Mucosa of descending colon (tissue), 3 donors: ENCODE data around the gene PTPRJ. TPM values are rescaled to one million over a fixed set of nuclear protein-coding genes. Genes with fewer than 3 reads are reported as not detected.
A peak's percentile ranks its signal among the peaks of the same experiment; 100 is the strongest.

ENCODE experiments used
- ATAC-seq: fragments of 200-7000 bp; cut with Tn5 transposase; one replicate; pipeline ENCODE4 v1.9.1; 2020; ENCODE audit warnings: mild to moderate bottlenecking, moderate library complexity
- DNase-seq, 3 donors: peaks; one replicate each; pipeline ENCODE4 v3.0.0-alpha.2; 2020
- H3K36me3 ChIP-seq: fragments of 200-600 bp; one replicate; pipeline ENCODE4 v1.8.0; 2021; ENCODE audit warnings: low read depth, mild to moderate bottlenecking
- H3K4me1 ChIP-seq: fragments of 200-600 bp; one replicate; pipeline ENCODE4 v1.8.0; 2021; ENCODE audit warnings: low read depth, mild to moderate bottlenecking
- H3K4me3 ChIP-seq: fragments of 200-600 bp; one replicate; pipeline ENCODE4 v1.8.0; 2021; ENCODE audit warnings: mild to moderate bottlenecking
- H3K9me3 ChIP-seq: fragments of 200-600 bp; one replicate; pipeline ENCODE4 v1.8.0; 2021; ENCODE audit warnings: mild to moderate bottlenecking
- intact Hi-C, 2 donors: fragments of 100-400 bp; cut with DNase I in 1 of 2; cut with micrococcal nuclease in 1 of 2; formaldehyde crosslinking; loops; one replicate each; pipeline versions ENCODE4 v1.11.0 to v1.11.1; 2022; cut with DNase I, micrococcal nuclease
- total RNA-seq, 3 donors: library from RNA; stranded (reverse); fragmentation: NEBNext Ultra II Directional in 2 of 3; extraction: Animal tissue kit (Norgen Biotek cat#: 25700) in 2 of 3; gene quantifications; one replicate each; pipeline versions ENCODE4 v1.2.1 to v1.2.4, GENCODE V29; 2021 to 2023
- TF ChIP-seq, protein P1 (sequence below): fragments of 200-600 bp; IDR thresholded peaks from one replicate; pipeline ENCODE4 v1.8.0; 2022; ENCODE audit warnings: antibody characterized with exemption, mild to moderate bottlenecking
- donor health status: DM: no; HTN: no; CAD: no; lungs with moderate emphysema.
- donor health status: DM: no; HTN: no; CAD: no.
- donor health status: DM: no; HTN: yes; CAD: no.

The PTPRJ gene
- total RNA-seq, 3 donors from 2014 or later, result 27.8 to 54.6 (median 44.0) TPM

DNA sequence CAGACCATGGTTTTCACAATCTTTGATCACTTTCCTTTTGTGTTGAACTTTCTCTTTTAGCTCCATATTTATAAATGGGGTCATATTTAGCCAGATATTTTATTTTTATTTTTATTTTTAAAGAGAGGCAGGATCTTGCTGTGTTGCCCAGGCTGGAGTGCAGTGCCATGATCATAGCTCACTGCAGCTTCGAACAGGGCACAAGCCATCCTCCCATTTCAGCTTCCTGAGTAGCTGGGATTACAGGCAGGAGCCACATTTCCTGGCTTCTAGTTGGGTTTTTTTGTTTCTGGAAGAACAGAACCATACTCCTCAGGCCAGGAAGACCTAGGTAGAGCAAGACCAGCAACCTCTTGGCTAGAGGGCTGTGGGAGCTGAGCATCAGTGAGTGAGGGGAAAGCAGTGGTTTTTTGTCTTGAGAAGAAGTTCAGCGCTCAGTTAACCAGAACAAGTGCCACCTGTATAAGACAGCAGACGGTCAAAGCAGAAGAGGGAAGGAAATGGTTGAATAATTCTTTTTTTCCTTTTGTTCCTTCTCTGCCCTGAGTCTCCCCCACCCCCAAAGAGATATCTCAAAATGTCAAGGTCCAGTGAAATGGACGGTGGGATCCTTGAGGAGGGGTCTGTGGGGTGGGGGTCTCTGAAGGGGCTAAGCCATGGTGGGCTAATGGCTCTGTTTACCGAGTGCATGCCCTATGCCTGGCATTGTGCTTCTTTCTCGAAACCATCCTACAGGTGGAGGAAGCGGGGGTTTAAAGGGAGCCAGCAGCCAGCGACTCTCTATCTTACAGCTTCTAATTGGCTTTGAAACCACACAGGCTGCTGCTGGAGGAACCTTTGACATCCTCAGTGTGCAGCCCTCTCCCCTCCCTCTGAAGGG lies 63.0 kb downstream of the PTPRJ start:
- intact Hi-C loops, result no loop called here
- no peaks in the 10 kb centered on the region for H3K9me3 ChIP-seq
- ATAC-seq (peak; percentile 41), DNase-seq (no peak)
- no peaks in the 10 kb centered on the region for H3K36me3 ChIP-seq
- no peaks in the 10 kb centered on the region for H3K4me1 ChIP-seq
- no peak overlapping the region for H3K4me3 ChIP-seq
- TF ChIP-seq, protein P1, sequence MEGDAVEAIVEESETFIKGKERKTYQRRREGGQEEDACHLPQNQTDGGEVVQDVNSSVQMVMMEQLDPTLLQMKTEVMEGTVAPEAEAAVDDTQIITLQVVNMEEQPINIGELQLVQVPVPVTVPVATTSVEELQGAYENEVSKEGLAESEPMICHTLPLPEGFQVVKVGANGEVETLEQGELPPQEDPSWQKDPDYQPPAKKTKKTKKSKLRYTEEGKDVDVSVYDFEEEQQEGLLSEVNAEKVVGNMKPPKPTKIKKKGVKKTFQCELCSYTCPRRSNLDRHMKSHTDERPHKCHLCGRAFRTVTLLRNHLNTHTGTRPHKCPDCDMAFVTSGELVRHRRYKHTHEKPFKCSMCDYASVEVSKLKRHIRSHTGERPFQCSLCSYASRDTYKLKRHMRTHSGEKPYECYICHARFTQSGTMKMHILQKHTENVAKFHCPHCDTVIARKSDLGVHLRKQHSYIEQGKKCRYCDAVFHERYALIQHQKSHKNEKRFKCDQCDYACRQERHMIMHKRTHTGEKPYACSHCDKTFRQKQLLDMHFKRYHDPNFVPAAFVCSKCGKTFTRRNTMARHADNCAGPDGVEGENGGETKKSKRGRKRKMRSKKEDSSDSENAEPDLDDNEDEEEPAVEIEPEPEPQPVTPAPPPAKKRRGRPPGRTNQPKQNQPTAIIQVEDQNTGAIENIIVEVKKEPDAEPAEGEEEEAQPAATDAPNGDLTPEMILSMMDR, result no peak

DNA sequence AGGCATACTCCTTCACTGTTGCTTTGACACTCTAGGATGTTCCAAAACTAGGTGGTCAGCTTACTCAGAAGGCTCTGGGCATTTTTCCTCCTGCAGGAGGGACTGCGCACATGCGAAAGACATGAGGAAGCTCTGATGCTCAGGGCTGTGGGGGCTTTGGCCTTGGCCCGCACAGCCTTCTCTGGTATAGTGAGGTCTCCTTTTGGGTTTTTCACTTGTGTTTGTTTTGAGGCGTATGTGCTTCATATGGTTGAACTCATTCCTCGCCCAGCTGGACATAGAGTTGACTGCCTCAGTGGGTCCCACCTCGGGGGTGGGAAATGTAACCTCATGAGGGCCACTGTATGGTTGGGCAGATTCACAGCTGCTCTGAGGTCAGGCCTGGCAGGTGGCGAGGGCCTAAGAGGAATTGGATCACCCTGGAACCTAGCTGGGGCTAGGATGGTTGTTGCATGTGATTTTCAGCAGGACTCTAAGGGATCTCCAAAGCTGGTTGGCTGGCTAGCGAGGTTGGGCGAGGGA lies 63.7 kb downstream of the PTPRJ start:
- ATAC-seq, result peak; percentile 9
- no peaks in the 10 kb centered on the region for H3K9me3 ChIP-seq
- DNase-seq, result no peak
- no peaks in the 10 kb centered on the region for H3K36me3 ChIP-seq
- no peaks in the 10 kb centered on the region for H3K4me1 ChIP-seq
- no peak overlapping the region for H3K4me3 ChIP-seq
- intact Hi-C loops, result no loop called here
- TF ChIP-seq, protein P1, result no peak

DNA sequence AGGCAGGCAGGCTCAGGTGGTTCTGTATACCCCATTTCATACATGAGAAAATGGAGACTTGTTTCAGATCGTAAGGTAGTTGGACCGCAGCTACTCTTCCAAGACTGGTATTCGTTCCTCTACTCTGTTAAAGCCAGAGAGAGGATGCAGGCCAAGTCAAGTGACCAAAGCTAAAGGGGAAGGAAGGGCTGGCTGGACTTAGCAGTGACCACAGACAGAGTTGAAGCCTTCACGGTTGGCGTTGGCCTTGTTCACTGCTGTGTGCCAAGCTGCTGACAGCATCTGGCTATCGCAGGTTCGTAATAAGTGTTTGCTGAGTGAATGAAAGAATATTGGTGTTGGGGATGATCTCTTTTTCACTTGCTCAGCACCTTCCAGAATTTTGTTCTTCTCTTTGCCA lies 64.2 kb downstream of the PTPRJ start:
- ATAC-seq, result peak; percentile 55
- Histone ChIP-seq H3K9me3 (no peaks in the 10 kb centered on the region), H3K36me3 (no peaks in the 10 kb centered on the region), H3K4me1 (no peaks in the 10 kb centered on the region), H3K4me3 (no peak overlapping the region)
- TF ChIP-seq, protein P1, result no peak
- intact Hi-C loops, result no loop called here
- DNase-seq, result no peak

DNA sequence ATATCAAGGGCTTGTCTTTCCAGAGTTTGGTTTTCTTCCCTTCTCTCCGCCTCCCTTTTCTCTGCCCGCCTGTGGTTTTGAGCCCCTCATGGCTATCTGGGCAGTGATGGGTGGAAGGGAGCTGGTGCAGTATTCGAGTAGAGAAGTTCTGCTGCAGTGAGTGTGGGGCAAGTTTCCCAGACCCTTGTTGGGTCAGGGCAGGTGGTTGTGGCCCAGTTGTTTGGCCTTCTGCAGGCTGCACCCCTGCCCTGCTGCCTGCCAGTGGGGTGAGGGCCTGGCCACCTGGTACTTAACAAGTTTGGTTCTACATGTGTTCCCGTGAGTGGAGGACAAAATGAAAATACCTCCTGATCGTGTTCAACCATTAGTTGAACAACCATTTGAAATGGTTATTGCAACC lies 65.2 kb downstream of the PTPRJ start:
- intact Hi-C loops, result no loop called here
- Histone ChIP-seq H3K36me3 (no peaks in the 10 kb centered on the region), H3K4me1 (no peaks in the 10 kb centered on the region), H3K4me3 (no peak overlapping the region), H3K9me3 (no peaks in the 10 kb centered on the region)
- no peak for ATAC-seq
- DNase-seq, result no peak
- TF ChIP-seq, protein P1, result no peak

DNA sequence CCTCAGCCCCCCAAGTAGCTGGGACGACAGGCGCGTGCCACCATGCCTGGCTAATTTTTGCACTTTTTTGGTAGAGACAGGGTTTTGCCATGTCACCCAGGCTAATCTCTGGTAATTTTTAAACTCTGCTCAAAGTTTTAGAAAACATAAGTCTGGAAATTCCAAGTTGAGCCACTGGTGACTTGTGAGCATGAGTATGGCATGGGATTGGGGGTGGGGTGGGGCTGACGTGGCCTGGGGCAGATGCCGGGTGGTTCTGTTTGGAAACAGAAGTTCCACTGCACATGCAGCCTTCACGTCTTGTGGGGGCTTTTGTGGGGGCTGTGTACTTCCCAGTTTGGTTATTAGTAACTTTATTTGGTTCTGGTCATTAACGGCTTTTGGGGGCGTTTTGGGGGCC lies 67.3 kb downstream of the PTPRJ start:
- H3K4me1 ChIP-seq, result no peaks in the 10 kb centered on the region

More for the DNA sequence above, 67.3 kb downstream of the PTPRJ start:
- TF ChIP-seq, protein P1, result no peak
- intact Hi-C loops, result no loop called here
- Histone ChIP-seq H3K36me3 (no peaks in the 10 kb centered on the region), H3K4me3 (no peak overlapping the region), H3K9me3 (no peaks in the 10 kb centered on the region)
- ATAC-seq (no peak), DNase-seq (no peak)
